ENCODE measurements around the gene ZER1. TPM values are rescaled to one million over a fixed set of nuclear protein-coding genes. Genes with fewer than 3 reads are reported as not detected.
A peak's percentile ranks its signal among the peaks of the same experiment; 100 is the strongest.

The ZER1 gene
- total RNA-seq, 1 donor from 2014 or later, result 14.7 TPM

- H3K27ac ChIP-seq, result peak overlapping the region; percentile 86
- peak overlapping the region; percentile 62 for H3K9ac ChIP-seq
- H2AFZ ChIP-seq (replicated peaks), result no peak overlapping the region
- Mint-ChIP-seq H3K4me3 (peak overlapping the region; percentile 95), H3K9me3 (no peaks in the 10 kb centered on the region), H3K36me3 (no peaks in the 10 kb centered on the region), H3K27me3 (ENCODE audit: insufficient read depth, low read depth) (peaks cover 6% of the 10 kb centered on the region), H3K27ac (peak overlapping the region; percentile 89), H3K4me1 (peaks cover 50% of the 10 kb centered on the region)
- H3K79me2 ChIP-seq (ENCODE audit: low read depth), result peaks cover 55% of the 10 kb centered on the region
- no peaks in the 10 kb centered on the region for H3K36me3 ChIP-seq
- no peak for TF ChIP-seq CTCF (IDR thresholded peaks at IDR 0.05)
- peak overlapping the region; percentile 92 for H3K4me2 ChIP-seq
- H4K20me1 ChIP-seq (ENCODE audit: low read depth), result peaks cover 33% of the 10 kb centered on the region
- peak; percentile 85 for DNase-seq (ENCODE audit: low spot score)
- peaks cover 52% of the 10 kb centered on the region for H3F3A ChIP-seq (ENCODE audit: low read depth)
- H3K4me1 ChIP-seq, result peaks cover 34% of the 10 kb centered on the region
- H3K4me3 ChIP-seq, result peak overlapping the region; percentile 88
- no peaks in the 10 kb centered on the region for H3K9me3 ChIP-seq (ENCODE audit: low read depth)
- H3K27me3 ChIP-seq, result no peaks in the 10 kb centered on the region
Measured at GRCh38 chr9:128684325-128685199, 87.2 kb downstream of the ZER1 start.

GRCh38 chr9:128684065-128684324, 87.7 kb downstream of the ZER1 start:
- peak overlapping the region; percentile 92 for H3K4me2 ChIP-seq
- H3F3A ChIP-seq (ENCODE audit: low read depth), result peaks cover 52% of the 10 kb centered on the region
- TF ChIP-seq EZH2phosphoT487 (IDR thresholded peaks at IDR 0.05) (no peak), CTCF (IDR thresholded peaks at IDR 0.05) (no peak), EZH2 (IDR thresholded peaks at IDR 0.05) (no peak)
- Mint-ChIP-seq H3K4me1 (peaks cover 50% of the 10 kb centered on the region), H3K27ac (peak overlapping the region; percentile 89), H3K4me3 (peak overlapping the region; percentile 95), H3K27me3 (ENCODE audit: insufficient read depth, low read depth) (peaks cover 6% of the 10 kb centered on the region), H3K9me3 (no peaks in the 10 kb centered on the region), H3K36me3 (no peaks in the 10 kb centered on the region)
- no peaks in the 10 kb centered on the region for H3K36me3 ChIP-seq
- DNase-seq (ENCODE audit: low spot score), result no peak
- H3K27ac ChIP-seq, result peak overlapping the region; percentile 86
- H3K9me3 ChIP-seq (ENCODE audit: low read depth), result no peaks in the 10 kb centered on the region
- H3K9ac ChIP-seq, result peak overlapping the region; percentile 62
- H4K20me1 ChIP-seq (ENCODE audit: low read depth), result peaks cover 33% of the 10 kb centered on the region
- H2AFZ ChIP-seq (replicated peaks), result no peak overlapping the region
- peaks cover 51% of the 10 kb centered on the region for H3K79me2 ChIP-seq (ENCODE audit: low read depth)
- H3K4me1 ChIP-seq, result peaks cover 34% of the 10 kb centered on the region
- H3K4me3 ChIP-seq, result peak overlapping the region; percentile 88
- H3K27me3 ChIP-seq, result no peaks in the 10 kb centered on the region

GRCh38 chr9:128683340-128684064, 88.2 kb downstream of the ZER1 start:
- Mint-ChIP-seq H3K36me3 (no peaks in the 10 kb centered on the region), H3K9me3 (no peaks in the 10 kb centered on the region), H3K27ac (peak overlapping the region; percentile 89), H3K27me3 (ENCODE audit: insufficient read depth, low read depth) (peaks cover 5% of the 10 kb centered on the region), H3K4me3 (peak overlapping the region; percentile 95), H3K4me1 (peaks cover 50% of the 10 kb centered on the region)
- Histone ChIP-seq H2AFZ (replicated peaks) (peak overlapping the region; percentile 65), H3K36me3 (no peaks in the 10 kb centered on the region), H3K9me3 (ENCODE audit: low read depth) (no peaks in the 10 kb centered on the region), H3K4me1 (peaks cover 34% of the 10 kb centered on the region), H3K27me3 (no peaks in the 10 kb centered on the region), H3K79me2 (ENCODE audit: low read depth) (peaks cover 49% of the 10 kb centered on the region), H4K20me1 (ENCODE audit: low read depth) (peaks cover 33% of the 10 kb centered on the region), H3K4me2 (peak overlapping the region; percentile 92), H3K9ac (peak overlapping the region; percentile 62), H3F3A (ENCODE audit: low read depth) (peaks cover 49% of the 10 kb centered on the region), H3K27ac (peak overlapping the region; percentile 91), H3K4me3 (peak overlapping the region; percentile 88)
- DNase-seq (ENCODE audit: low spot score), result peak; percentile 94
- TF ChIP-seq EZH2phosphoT487 (IDR thresholded peaks at IDR 0.05) (no peak), CTCF (IDR thresholded peaks at IDR 0.05) (no peak), EZH2 (IDR thresholded peaks at IDR 0.05) (no peak)

Small RNA genes lying within 50 kb of the gene (small RNA-seq; reads per million reads assigned to genes)
- not detected for gene RF00017
- not detected for gene RN7SL560P

Other genes starting within 250 kb of the ZER1 start
- 112 and 141 TPM in 2 replicates for gene SPTAN1, start 219.3 kb downstream of the ZER1 start, total RNA-seq (ENCODE audit: low replicate concordance)
- 45.9 and 141 TPM in 2 replicates for gene DYNC2I2, start 115.1 kb downstream of the ZER1 start, total RNA-seq (ENCODE audit: low replicate concordance)
- gene SET, start 82.7 kb downstream of the ZER1 start, total RNA-seq (ENCODE audit: low replicate concordance), result 930 and 1,683 TPM in 2 replicates
- 4.4 and 16.1 TPM in 2 replicates for gene PKN3, start 69.4 kb downstream of the ZER1 start, total RNA-seq (ENCODE audit: low replicate concordance)
- 16.8 and 53.9 TPM in 2 replicates for gene ZDHHC12, start 47.8 kb downstream of the ZER1 start, total RNA-seq (ENCODE audit: low replicate concordance)
- 17.1 and 19.0 TPM in 2 replicates for gene TBC1D13, start 15.3 kb upstream of the ZER1 start, total RNA-seq (ENCODE audit: low replicate concordance)
- 3.2 and 9.1 TPM in 2 replicates for gene ENDOG, start 46.6 kb upstream of the ZER1 start, total RNA-seq (ENCODE audit: low replicate concordance)
- gene SPOUT1, start 57.9 kb upstream of the ZER1 start, total RNA-seq (ENCODE audit: low replicate concordance), result 17.2 and 50.1 TPM in 2 replicates
- gene KYAT1, start 110.0 kb upstream of the ZER1 start, total RNA-seq (ENCODE audit: low replicate concordance), result 21.7 and 29.1 TPM in 2 replicates
- gene LRRC8A, start 110.2 kb upstream of the ZER1 start, total RNA-seq (ENCODE audit: low replicate concordance), result 17.1 and 42.8 TPM in 2 replicates
- 15.2 and 19.0 TPM in 2 replicates for gene PHYHD1, start 149.1 kb upstream of the ZER1 start, total RNA-seq (ENCODE audit: low replicate concordance)
- gene DOLK, start 175.7 kb upstream of the ZER1 start, total RNA-seq (ENCODE audit: low replicate concordance), result 8.2 and 16.8 TPM in 2 replicates
- 66.7 and 80.0 TPM in 2 replicates for gene NUP188, start 175.8 kb upstream of the ZER1 start, total RNA-seq (ENCODE audit: low replicate concordance)

Measured in neural progenitor cell (in vitro differentiated cells).